OCI-LY7 (cell line): ENCODE data around the gene SEC14L5.

ENCODE experiments used
- EZH2phosphoT487 ChIP-seq: fragments of 200-600 bp; sonication (generic); IDR thresholded peaks from 2 replicates; pipeline ENCODE4 v1.6.1; 2018; ENCODE audit warnings: low read depth, borderline replicate concordance, mild to moderate bottlenecking, mixed run types, antibody characterized with exemption, low read length, moderate library complexity, mixed read lengths
- TF ChIP-seq, protein P1 (sequence below): fragments of 200-600 bp; sonication (generic); conservative IDR thresholded peaks from 2 replicates; pipeline ENCODE4 v1.5.1; 2014; ENCODE audit warnings: mild to moderate bottlenecking, antibody characterized with exemption, low read length, moderate library complexity, mixed read lengths

DNA sequence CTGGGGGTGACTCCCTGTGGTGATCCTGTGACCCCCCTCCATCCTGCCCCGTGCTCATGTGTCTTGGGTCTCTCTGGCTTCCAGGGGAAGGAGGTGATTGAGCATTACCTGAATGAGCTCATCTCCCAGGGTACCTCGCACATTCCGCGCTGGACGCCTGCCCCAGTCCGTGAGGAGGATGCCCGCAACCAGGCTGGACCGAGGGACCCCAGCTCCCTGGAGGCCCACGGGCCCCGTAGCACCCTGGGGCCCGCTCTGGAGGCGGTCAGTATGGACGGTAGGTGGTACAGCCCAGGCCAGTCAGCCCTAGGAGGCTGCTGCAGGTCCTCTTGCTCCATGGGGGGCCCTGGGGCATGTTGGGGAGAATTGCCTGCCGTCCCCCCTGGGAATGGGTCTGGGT lies 33.6 kb downstream of the SEC14L5 start:
- TF ChIP-seq, protein P1, sequence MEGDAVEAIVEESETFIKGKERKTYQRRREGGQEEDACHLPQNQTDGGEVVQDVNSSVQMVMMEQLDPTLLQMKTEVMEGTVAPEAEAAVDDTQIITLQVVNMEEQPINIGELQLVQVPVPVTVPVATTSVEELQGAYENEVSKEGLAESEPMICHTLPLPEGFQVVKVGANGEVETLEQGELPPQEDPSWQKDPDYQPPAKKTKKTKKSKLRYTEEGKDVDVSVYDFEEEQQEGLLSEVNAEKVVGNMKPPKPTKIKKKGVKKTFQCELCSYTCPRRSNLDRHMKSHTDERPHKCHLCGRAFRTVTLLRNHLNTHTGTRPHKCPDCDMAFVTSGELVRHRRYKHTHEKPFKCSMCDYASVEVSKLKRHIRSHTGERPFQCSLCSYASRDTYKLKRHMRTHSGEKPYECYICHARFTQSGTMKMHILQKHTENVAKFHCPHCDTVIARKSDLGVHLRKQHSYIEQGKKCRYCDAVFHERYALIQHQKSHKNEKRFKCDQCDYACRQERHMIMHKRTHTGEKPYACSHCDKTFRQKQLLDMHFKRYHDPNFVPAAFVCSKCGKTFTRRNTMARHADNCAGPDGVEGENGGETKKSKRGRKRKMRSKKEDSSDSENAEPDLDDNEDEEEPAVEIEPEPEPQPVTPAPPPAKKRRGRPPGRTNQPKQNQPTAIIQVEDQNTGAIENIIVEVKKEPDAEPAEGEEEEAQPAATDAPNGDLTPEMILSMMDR: no peak
- no peak for TF ChIP-seq EZH2phosphoT487
